Naive B cell (primary cell): ENCODE results near the gene KCNAB2. TPM values are rescaled to one million over a fixed set of nuclear protein-coding genes. Genes with fewer than 3 reads are reported as not detected.

Experiments
- ATAC-seq, 2 donors: fragments of 150-1000 bp; cut with Tn5 transposase; 2 replicates each; pipeline ENCODE4 v1.10.0; 2021; ENCODE audit warnings: low read depth in 2 of 2, mild to moderate bottlenecking in 2 of 2, moderate library complexity in 2 of 2
- DNase-seq: peaks from one replicate; pipeline ENCODE4 v3.0.0; 2022
- H3K27ac Mint-ChIP-seq, 6 donors: one replicate each; pipeline ENCODE4 v1.8.0; 2020 to 2022; ENCODE audit warnings: mild to moderate bottlenecking in 6 of 6, mixed read lengths in 6 of 6, moderate library complexity in 5 of 6, inconsistent platforms in 2 of 6
- H3K27me3 Mint-ChIP-seq, 3 donors: one replicate each; pipeline ENCODE4 v1.8.0; 2021 to 2022; ENCODE audit warnings: mixed read lengths in 3 of 3, mild to moderate bottlenecking in 1 of 3
- H3K36me3 Mint-ChIP-seq, 2 donors: one replicate each; pipeline ENCODE4 v1.8.0; 2020 to 2022; ENCODE audit warnings: mixed read lengths in 2 of 2, inconsistent platforms in 1 of 2, mild to moderate bottlenecking in 1 of 2
- H3K4me1 Mint-ChIP-seq, 3 donors: one replicate each; pipeline ENCODE4 v1.8.0; 2020 to 2022; ENCODE audit warnings: mixed read lengths in 3 of 3, inconsistent platforms in 1 of 3, mild to moderate bottlenecking in 1 of 3, moderate library complexity in 1 of 3
- H3K4me3 Mint-ChIP-seq, 8 donors: one replicate each; pipeline ENCODE4 v1.8.0; 2020 to 2022; ENCODE audit warnings: mild to moderate bottlenecking in 8 of 8, mixed read lengths in 8 of 8, moderate library complexity in 8 of 8, inconsistent platforms in 2 of 8
- H3K9me3 Mint-ChIP-seq, 7 donors: one replicate each; pipeline ENCODE4 v1.8.0; 2020 to 2022; ENCODE audit warnings: mixed read lengths in 7 of 7, mild to moderate bottlenecking in 5 of 7, inconsistent platforms in 2 of 7, moderate library complexity in 1 of 7
- polyA plus RNA-seq, 6 donors: library from polyadenylated mRNA; unstranded; fragments of 300-500 nt; fragmentation: Illumina TruSeq; gene quantifications; one replicate each; pipeline ENCODE4 v1.2.3, GENCODE V29; 2021; ENCODE audit warnings: low read depth in 6 of 6

The KCNAB2 gene
- polyA plus RNA-seq, 6 donors from 2014 or later, result 10.2 to 16.8 (median 13.9) TPM

- H3K27me3 Mint-ChIP-seq, result peaks cover 0 to 48% (median 19%) of the 10 kb centered on the region in 3 donors
- no peak overlapping the region for H3K27ac Mint-ChIP-seq
- H3K4me3 Mint-ChIP-seq, result no peak overlapping the region
- H3K9me3 Mint-ChIP-seq, result peaks cover 9 to 18% (median 11%) of the 10 kb centered on the region in 7 donors
- no peak for DNase-seq
- peaks cover 0 to 13% of the 10 kb centered on the region in 2 donors for H3K36me3 Mint-ChIP-seq
- ATAC-seq, result no peak
- peaks cover 0 to 14% (median 5%) of the 10 kb centered on the region in 3 donors for H3K4me1 Mint-ChIP-seq
Observed at GRCh38 chr1:6111991-6112689, 66.5 kb downstream of the KCNAB2 start.

GRCh38 chr1:6112690-6113005 lies 67.0 kb downstream of the KCNAB2 start:
- H3K27me3 Mint-ChIP-seq, result peaks cover 0 to 43% (median 14%) of the 10 kb centered on the region in 3 donors
- DNase-seq, result no peak
- ATAC-seq, result no peak

GRCh38 chr1:6113116-6113515 lies 67.4 kb downstream of the KCNAB2 start:
- peaks cover 0 to 38% (median 9%) of the 10 kb centered on the region in 3 donors for H3K27me3 Mint-ChIP-seq
- H3K27ac Mint-ChIP-seq, result peak overlapping the region in 1 of 6 donors; percentile 76
- ATAC-seq (no peak), DNase-seq (no peak)
- peaks cover 2 to 28% (median 16%) of the 10 kb centered on the region in 7 donors for H3K9me3 Mint-ChIP-seq
- peaks cover 0 to 6% (median 0%) of the 10 kb centered on the region in 3 donors for H3K4me1 Mint-ChIP-seq
- peaks cover 0 to 3% of the 10 kb centered on the region in 2 donors for H3K36me3 Mint-ChIP-seq
- no peak overlapping the region for H3K4me3 Mint-ChIP-seq

More at GRCh38 chr1:6112690-6113005, 67.0 kb downstream of the KCNAB2 start:
- Mint-ChIP-seq H3K36me3 (peaks cover 0 to 8% of the 10 kb centered on the region in 2 donors), H3K4me1 (peaks cover 0 to 8% (median 0%) of the 10 kb centered on the region in 3 donors), H3K9me3 (peaks cover 4 to 23% (median 12%) of the 10 kb centered on the region in 7 donors), H3K4me3 (no peak overlapping the region), H3K27ac (no peak overlapping the region)

GRCh38 chr1:6113745-6114144 lies 68.1 kb downstream of the KCNAB2 start:
- Mint-ChIP-seq H3K4me3 (no peak overlapping the region), H3K9me3 (peaks cover 4 to 33% (median 19%) of the 10 kb centered on the region in 7 donors), H3K4me1 (peaks cover 0 to under 1% (median 0%) of the 10 kb centered on the region in 3 donors), H3K27ac (no peak overlapping the region), H3K36me3 (no peaks in the 10 kb centered on the region), H3K27me3 (peaks cover 0 to 32% (median 3%) of the 10 kb centered on the region in 3 donors)
- no peak for ATAC-seq
- DNase-seq, result no peak

GRCh38 chr1:6116137-6116536 lies 70.4 kb downstream of the KCNAB2 start:
- DNase-seq (no peak), ATAC-seq (no peak)
- Mint-ChIP-seq H3K27ac (no peak overlapping the region), H3K9me3 (peaks cover 4 to 33% (median 19%) of the 10 kb centered on the region in 7 donors), H3K36me3 (no peaks in the 10 kb centered on the region), H3K4me1 (no peaks in the 10 kb centered on the region), H3K4me3 (peak overlapping the region in 1 of 8 donors; percentile 28), H3K27me3 (peaks cover 0 to 16% (median 0%) of the 10 kb centered on the region in 3 donors)

- H3K36me3 Mint-ChIP-seq, result no peaks in the 10 kb centered on the region
Observed at GRCh38 chr1:6117064-6117463, 71.4 kb downstream of the KCNAB2 start.

GRCh38 chr1:6117624-6118023 lies 71.9 kb downstream of the KCNAB2 start:
- H3K4me1 Mint-ChIP-seq, result no peaks in the 10 kb centered on the region
- H3K27ac Mint-ChIP-seq, result no peak overlapping the region
- peaks cover 0 to 6% (median 0%) of the 10 kb centered on the region in 3 donors for H3K27me3 Mint-ChIP-seq
- ATAC-seq, result no peak
- peaks cover 4 to 33% (median 19%) of the 10 kb centered on the region in 7 donors for H3K9me3 Mint-ChIP-seq
- no peak for DNase-seq
- H3K36me3 Mint-ChIP-seq, result no peaks in the 10 kb centered on the region
- H3K4me3 Mint-ChIP-seq, result no peak overlapping the region

More at GRCh38 chr1:6117064-6117463, 71.4 kb downstream of the KCNAB2 start:
- no peak overlapping the region for H3K4me3 Mint-ChIP-seq
- H3K27me3 Mint-ChIP-seq, result peaks cover 0 to 11% (median 0%) of the 10 kb centered on the region in 3 donors
- H3K4me1 Mint-ChIP-seq, result no peaks in the 10 kb centered on the region
- no peak overlapping the region for H3K27ac Mint-ChIP-seq
- peaks cover 4 to 33% (median 19%) of the 10 kb centered on the region in 7 donors for H3K9me3 Mint-ChIP-seq
- ATAC-seq (no peak), DNase-seq (no peak)

GRCh38 chr1:6118415-6118814 lies 72.7 kb downstream of the KCNAB2 start:
- Mint-ChIP-seq H3K9me3 (peaks cover 4 to 33% (median 16%) of the 10 kb centered on the region in 7 donors), H3K27ac (no peak overlapping the region)

GRCh38 chr1:6121021-6121421 lies 75.3 kb downstream of the KCNAB2 start:
- H3K27me3 Mint-ChIP-seq, result peaks cover 0 to 12% (median 11%) of the 10 kb centered on the region in 3 donors
- no peak overlapping the region for H3K4me3 Mint-ChIP-seq
- no peaks in the 10 kb centered on the region for H3K4me1 Mint-ChIP-seq
- no peaks in the 10 kb centered on the region for H3K36me3 Mint-ChIP-seq
- peaks cover 4 to 25% (median 14%) of the 10 kb centered on the region in 7 donors for H3K9me3 Mint-ChIP-seq
- DNase-seq (no peak), ATAC-seq (no peak)
- no peak overlapping the region for H3K27ac Mint-ChIP-seq

More at GRCh38 chr1:6118415-6118814, 72.7 kb downstream of the KCNAB2 start:
- Mint-ChIP-seq H3K36me3 (no peaks in the 10 kb centered on the region), H3K4me1 (no peaks in the 10 kb centered on the region), H3K27me3 (peaks cover 0 to 2% (median 0%) of the 10 kb centered on the region in 3 donors), H3K4me3 (no peak overlapping the region)
- DNase-seq (no peak), ATAC-seq (no peak)

GRCh38 chr1:6121651-6122370 lies 76.1 kb downstream of the KCNAB2 start:
- Mint-ChIP-seq H3K36me3 (no peaks in the 10 kb centered on the region), H3K9me3 (peaks cover 4 to 17% (median 11%) of the 10 kb centered on the region in 7 donors), H3K27ac (no peak overlapping the region), H3K4me1 (peaks cover 3 to 4% (median 3%) of the 10 kb centered on the region in 3 donors), H3K4me3 (no peak overlapping the region), H3K27me3 (peaks cover 0 to 19% (median 18%) of the 10 kb centered on the region in 3 donors)
- DNase-seq (no peak), ATAC-seq (no peak)

GRCh38 chr1:6123083-6123482 lies 77.4 kb downstream of the KCNAB2 start:
- H3K27ac Mint-ChIP-seq, result no peak overlapping the region
- DNase-seq (no peak), ATAC-seq (no peak)
- H3K36me3 Mint-ChIP-seq, result no peaks in the 10 kb centered on the region
- peaks cover 5 to 14% (median 8%) of the 10 kb centered on the region in 3 donors for H3K4me1 Mint-ChIP-seq
- H3K27me3 Mint-ChIP-seq, result peaks cover 0 to 23% (median 22%) of the 10 kb centered on the region in 3 donors
- H3K4me3 Mint-ChIP-seq, result no peak overlapping the region
- H3K9me3 Mint-ChIP-seq, result peaks cover 0 to 5% (median 2%) of the 10 kb centered on the region in 7 donors

- peaks cover 0 to 2% (median 0%) of the 10 kb centered on the region in 7 donors for H3K9me3 Mint-ChIP-seq
- peaks cover 5 to 14% (median 10%) of the 10 kb centered on the region in 3 donors for H3K4me1 Mint-ChIP-seq
- ATAC-seq, result no peak
- DNase-seq, result no peak
- no peaks in the 10 kb centered on the region for H3K36me3 Mint-ChIP-seq
- no peak overlapping the region for H3K27ac Mint-ChIP-seq
- peaks cover 0 to 28% (median 22%) of the 10 kb centered on the region in 3 donors for H3K27me3 Mint-ChIP-seq
- H3K4me3 Mint-ChIP-seq, result no peak overlapping the region
Observed at GRCh38 chr1:6123816-6124215, 78.1 kb downstream of the KCNAB2 start.

GRCh38 chr1:6124341-6124740 lies 78.7 kb downstream of the KCNAB2 start:
- ATAC-seq, result no peak
- Mint-ChIP-seq H3K36me3 (no peaks in the 10 kb centered on the region), H3K27ac (no peak overlapping the region), H3K9me3 (peaks cover 0 to 2% (median 0%) of the 10 kb centered on the region in 7 donors), H3K4me3 (no peak overlapping the region), H3K27me3 (peaks cover 0 to 31% (median 22%) of the 10 kb centered on the region in 3 donors), H3K4me1 (peaks cover 5 to 14% (median 14%) of the 10 kb centered on the region in 3 donors)
- DNase-seq, result no peak
